ENCODE measurements around the gene MIOS. TPM values are rescaled to one million over a fixed set of nuclear protein-coding genes. Genes with fewer than 3 reads are reported as not detected.

The MIOS gene
- total RNA-seq = 24.9 TPM
- long read RNA-seq, partial matches to known transcripts = 10 of 30 reads
- long read RNA-seq, other reads (novel, unspliced or antisense) = 15 of 30 reads

- peak; percentile 95 for DNase-seq (ENCODE audit: missing footprints)
- intact Hi-C loops (cut with DNase I) = loop anchor here (2.0 to 10.0 kb wide), 3 partner anchors 74 to 398 kb away; partner anchors contain the start of genes C1GALT1, GLCCI1 and UMAD1
- peak; percentile 97 for ATAC-seq
These were observed at the start of gene MIOS for GRCh38 chr7:7566651-7567611. MIOS (plus strand) TSS chr7:7566884; CDS start chr7:7572476, 5,592 bp downstream.

GRCh38 chr7:7517754-7518153, 48.9 kb upstream of the MIOS start:
- intact Hi-C loops (cut with DNase I) = no loop called here
- DNase-seq (ENCODE audit: missing footprints) = no peak
- peak; percentile 95 for ATAC-seq

GRCh38 chr7:7519056-7519455, 47.6 kb upstream of the MIOS start:
- no peak for DNase-seq (ENCODE audit: missing footprints)
- intact Hi-C loops (cut with DNase I) = no loop called here
- no peak for ATAC-seq

DNA sequence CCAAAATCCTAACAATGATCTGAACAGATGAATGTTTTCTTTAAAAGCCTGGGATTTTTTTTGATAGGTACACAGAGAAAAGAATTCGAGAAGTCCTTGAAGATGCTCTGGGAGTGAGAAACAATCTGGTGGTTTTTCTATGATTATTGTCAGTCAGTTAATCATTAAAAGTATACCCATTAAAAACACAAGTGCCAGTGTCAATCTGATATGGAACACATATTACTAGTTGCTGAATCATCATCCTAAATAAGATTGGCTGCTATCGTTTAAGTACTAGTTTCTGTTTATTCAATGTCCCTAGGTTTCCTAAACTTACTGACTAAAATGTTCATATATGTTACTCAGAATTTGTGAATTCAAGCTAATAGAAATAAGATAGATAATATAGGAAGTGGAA, 47.2 kb upstream of the MIOS start:
- intact Hi-C loops (cut with DNase I) = no loop called here
- no peak for ATAC-seq
- DNase-seq (ENCODE audit: missing footprints) = no peak

DNA sequence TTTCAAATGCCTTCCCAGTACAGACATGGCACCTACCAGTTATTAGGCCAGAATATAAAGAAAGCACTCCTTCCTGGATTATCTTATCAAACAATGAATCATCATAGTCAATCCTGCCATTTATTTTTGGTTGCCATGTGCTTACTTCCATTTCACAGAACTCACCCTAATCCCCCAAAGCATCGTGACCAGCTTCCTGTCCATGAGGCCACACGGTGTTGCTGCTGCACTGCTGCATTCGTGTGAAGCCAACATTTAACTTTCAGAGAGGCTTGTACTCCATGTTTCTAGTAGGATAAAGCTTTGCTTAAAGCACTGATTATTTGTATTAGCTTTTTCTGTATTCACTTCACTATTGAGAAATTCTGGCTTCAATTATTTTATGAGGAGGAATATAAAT, 45.4 kb upstream of the MIOS start:
- intact Hi-C loops (cut with DNase I) = no loop called here
- ATAC-seq (no peak), DNase-seq (ENCODE audit: missing footprints) (no peak)

DNA sequence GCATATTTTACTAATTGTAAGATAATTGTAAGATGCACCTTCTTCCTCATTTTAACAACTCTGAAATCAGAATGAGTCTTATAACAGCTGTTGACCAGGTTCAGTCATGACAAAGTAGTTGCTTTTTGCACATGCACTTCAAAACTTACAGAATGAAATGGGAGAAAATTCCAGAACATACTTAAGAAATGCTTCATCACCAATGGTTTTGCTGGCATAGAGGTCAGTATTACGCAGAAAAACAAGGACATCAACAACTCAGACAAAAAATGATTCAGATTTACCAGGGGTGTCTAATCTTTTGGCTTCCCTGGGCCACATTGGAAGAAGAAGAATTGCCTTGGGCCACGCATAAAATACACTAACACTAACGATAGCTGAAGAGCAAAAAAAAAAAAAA, 44.3 kb upstream of the MIOS start:
- intact Hi-C loops (cut with DNase I) = no loop called here
- no peak for DNase-seq (ENCODE audit: missing footprints)
- no peak for ATAC-seq

DNA sequence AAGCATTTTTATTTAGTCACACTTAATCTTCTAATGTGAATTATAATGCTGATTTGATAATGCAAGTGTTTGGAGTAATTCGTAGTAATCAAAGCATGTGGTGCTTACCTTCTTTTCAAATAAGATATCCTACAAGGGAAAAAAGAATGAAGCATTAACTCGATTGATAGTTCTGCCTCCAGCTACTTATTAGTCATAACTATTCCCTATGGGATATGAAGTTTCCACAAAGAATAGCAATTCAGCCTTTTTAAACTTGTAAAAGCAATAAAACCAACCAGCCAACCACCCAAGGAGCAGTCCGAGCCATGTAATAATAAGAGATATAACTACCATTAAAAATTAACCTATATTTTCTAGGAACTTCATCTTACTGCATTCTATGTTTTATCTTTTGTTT, 42.6 kb upstream of the MIOS start:
- peak; percentile 34 for ATAC-seq
- intact Hi-C loops (cut with DNase I) = no loop called here

GRCh38 chr7:7526006-7526405, 40.7 kb upstream of the MIOS start:
- ATAC-seq (no peak), DNase-seq (ENCODE audit: missing footprints) (no peak)
- intact Hi-C loops (cut with DNase I) = no loop called here

More for the DNA sequence above, 42.6 kb upstream of the MIOS start:
- no peak for DNase-seq (ENCODE audit: missing footprints)

GRCh38 chr7:7527047-7527446, 39.6 kb upstream of the MIOS start:
- DNase-seq (ENCODE audit: missing footprints) = no peak
- intact Hi-C loops (cut with DNase I) = no loop called here
- ATAC-seq = no peak

- intact Hi-C loops (cut with DNase I) = no loop called here
These were observed 37.4 kb upstream of the MIOS start for GRCh38 chr7:7529328-7529727.

DNA sequence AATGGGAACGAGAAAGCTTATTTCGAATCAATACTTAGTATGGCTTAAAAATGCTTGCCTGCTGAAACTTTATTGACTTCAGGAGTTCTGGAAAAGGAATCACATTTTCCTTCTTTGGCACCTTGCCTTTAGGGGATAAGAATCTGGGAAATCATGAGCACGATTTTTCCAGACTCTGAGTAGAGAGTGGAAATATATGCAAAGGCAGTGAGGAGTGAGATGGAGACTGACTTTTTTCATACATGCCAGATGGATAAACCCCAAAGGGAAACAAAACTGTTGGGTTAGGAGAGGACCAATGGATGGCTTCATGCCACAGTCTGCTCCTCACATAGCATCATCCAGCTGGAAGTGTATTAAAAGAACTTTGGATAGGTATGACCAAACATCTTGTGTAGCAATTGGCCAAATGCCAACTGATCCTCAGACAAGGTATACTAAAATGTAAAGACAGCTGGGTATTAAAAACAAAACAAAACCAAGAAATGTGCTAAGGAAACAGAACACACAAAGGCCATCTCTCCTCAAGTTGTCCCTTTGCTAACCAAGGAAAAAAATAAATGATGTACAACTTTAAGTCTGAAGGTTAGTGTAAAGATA, 32.8 kb upstream of the MIOS start:
- intact Hi-C loops (cut with DNase I) = no loop called here
- ATAC-seq = no peak
- DNase-seq (ENCODE audit: missing footprints) = no peak

More at GRCh38 chr7:7529328-7529727, 37.4 kb upstream of the MIOS start:
- ATAC-seq (no peak), DNase-seq (ENCODE audit: missing footprints) (no peak)

DNA sequence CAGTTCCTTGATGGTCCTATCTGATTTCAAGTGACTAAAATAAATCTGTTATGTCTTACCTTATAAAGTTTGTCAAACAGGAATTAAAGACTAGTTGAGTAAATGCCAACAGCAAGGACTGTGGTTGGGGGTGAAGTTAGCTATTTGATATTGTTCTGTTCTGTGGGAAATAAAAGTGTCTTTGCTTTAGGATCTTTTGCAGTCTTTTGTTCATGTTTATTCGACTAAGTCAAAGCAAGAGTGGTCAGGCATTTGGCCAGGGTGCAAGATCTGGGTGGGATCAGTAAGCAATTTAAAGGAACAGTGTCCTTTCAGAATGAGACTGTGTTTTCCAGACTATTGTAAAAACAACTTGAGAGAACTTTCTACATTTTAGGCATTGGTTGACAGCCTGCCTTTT, 31.0 kb upstream of the MIOS start, which contains the start of gene COL28A1:
Gene COL28A1 (minus strand): TSS at position 183 of the 400 bp plus-strand sequence. CDS start 2,998 bp downstream, outside the sequence.
- intact Hi-C loops (cut with DNase I) = no loop called here
- ATAC-seq = no peak

GRCh38 chr7:7536396-7537019, 30.2 kb upstream of the MIOS start:
- DNase-seq (ENCODE audit: missing footprints) = no peak
- ATAC-seq = no peak
- intact Hi-C loops (cut with DNase I) = no loop called here

More for the DNA sequence above, 31.0 kb upstream of the MIOS start, which contains the start of gene COL28A1:
- DNase-seq (ENCODE audit: missing footprints) = peak; percentile 50

DNA sequence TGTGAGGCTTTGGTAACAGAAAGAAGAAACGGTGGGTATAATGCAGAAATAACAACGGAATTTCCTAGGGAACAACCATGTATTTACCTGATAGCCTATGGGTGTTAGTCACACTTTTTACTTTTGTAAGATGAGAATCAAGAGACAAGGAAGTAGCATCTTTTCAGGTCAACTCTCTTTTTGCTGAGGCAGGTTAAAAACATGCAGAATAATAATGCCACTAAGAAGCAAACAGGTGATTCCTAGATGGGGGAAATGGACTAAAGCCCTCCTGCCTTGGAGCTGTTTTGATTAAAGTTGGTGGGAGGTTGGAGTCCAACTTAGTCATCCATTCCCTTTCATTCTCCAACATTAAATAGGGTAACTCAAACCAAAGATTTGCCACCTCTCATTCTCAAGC, 29.0 kb upstream of the MIOS start:
- DNase-seq (ENCODE audit: missing footprints) (no peak), ATAC-seq (no peak)
- intact Hi-C loops (cut with DNase I) = no loop called here

GRCh38 chr7:7539152-7539551, 27.5 kb upstream of the MIOS start:
- ATAC-seq (no peak), DNase-seq (ENCODE audit: missing footprints) (no peak)
- intact Hi-C loops (cut with DNase I) = no loop called here

GRCh38 chr7:7539711-7540110, 27.0 kb upstream of the MIOS start:
- no peak for ATAC-seq
- intact Hi-C loops (cut with DNase I) = loop anchor here (2.0 kb wide), 2 partner anchors 115 to 437 kb away; no protein-coding TSS in a partner anchor

DNA sequence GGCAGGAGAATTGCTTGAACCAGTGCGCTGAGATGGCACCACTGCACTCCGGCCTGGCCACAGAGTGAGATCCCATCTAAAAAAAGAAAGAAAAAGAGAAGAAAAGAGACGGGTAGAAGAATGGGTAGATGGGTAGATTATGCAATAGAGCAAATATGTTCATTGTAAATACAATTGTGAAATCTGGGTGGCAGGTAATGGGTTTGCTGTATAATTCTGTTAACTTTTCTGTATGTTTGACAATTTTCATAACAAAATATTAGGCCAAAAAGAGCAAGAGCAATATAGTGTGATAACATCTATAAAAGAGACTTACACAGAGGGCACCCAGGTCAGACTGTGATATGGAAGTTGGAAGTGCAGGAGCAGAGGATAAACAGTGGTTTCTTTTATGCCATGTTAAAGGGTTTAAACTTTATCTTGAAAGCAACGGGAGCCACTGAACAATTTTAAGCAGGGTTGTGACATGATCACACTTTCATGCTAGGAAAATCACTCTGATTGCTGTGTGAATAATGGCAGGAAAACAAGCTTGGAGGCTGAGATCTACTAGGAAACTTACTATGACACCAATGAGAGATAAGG, 24.3 kb upstream of the MIOS start:
- no peak for ATAC-seq
- no peak for DNase-seq (ENCODE audit: missing footprints)
- intact Hi-C loops (cut with DNase I) = no loop called here

More at GRCh38 chr7:7539711-7540110, 27.0 kb upstream of the MIOS start:
- DNase-seq (ENCODE audit: missing footprints) = no peak

DNA sequence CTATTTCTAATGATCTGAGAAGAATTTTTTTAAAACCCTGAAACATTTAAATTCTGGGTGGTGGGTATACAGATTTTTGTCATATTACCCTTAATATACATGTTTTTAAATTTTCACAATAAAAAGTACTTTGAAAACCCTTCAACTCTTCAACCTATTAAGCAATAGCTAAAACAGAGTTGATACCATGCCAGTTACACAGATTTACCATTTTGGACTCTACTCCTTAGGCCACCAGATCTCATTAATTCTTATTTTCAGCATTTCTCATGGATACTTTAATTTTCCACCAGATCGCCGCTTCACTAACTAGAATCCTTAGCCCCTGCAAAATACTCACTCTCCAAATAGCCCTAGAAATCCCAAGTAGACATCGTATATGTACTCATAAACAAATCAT, 18.3 kb upstream of the MIOS start:
- DNase-seq (ENCODE audit: missing footprints) (no peak), ATAC-seq (no peak)
- intact Hi-C loops (cut with DNase I) = no loop called here

- no peak for ATAC-seq
- intact Hi-C loops (cut with DNase I) = no loop called here
- no peak for DNase-seq (ENCODE audit: missing footprints)
These were observed 16.0 kb upstream of the MIOS start for GRCh38 chr7:7550663-7551062.
